OCI-M2 (cell line): Measurements from ENCODE around the gene ETFRF1.

ENCODE experiments used
- DNase-seq: peaks from one replicate; lab custom pipeline; 2025; ENCODE audit not compliant: unreplicated experiment; lab: John Stamatoyannopoulos, UW

Gene ETFRF1, protein sequence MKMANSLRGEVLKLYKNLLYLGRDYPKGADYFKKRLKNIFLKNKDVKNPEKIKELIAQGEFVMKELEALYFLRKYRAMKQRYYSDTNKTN

DNA sequence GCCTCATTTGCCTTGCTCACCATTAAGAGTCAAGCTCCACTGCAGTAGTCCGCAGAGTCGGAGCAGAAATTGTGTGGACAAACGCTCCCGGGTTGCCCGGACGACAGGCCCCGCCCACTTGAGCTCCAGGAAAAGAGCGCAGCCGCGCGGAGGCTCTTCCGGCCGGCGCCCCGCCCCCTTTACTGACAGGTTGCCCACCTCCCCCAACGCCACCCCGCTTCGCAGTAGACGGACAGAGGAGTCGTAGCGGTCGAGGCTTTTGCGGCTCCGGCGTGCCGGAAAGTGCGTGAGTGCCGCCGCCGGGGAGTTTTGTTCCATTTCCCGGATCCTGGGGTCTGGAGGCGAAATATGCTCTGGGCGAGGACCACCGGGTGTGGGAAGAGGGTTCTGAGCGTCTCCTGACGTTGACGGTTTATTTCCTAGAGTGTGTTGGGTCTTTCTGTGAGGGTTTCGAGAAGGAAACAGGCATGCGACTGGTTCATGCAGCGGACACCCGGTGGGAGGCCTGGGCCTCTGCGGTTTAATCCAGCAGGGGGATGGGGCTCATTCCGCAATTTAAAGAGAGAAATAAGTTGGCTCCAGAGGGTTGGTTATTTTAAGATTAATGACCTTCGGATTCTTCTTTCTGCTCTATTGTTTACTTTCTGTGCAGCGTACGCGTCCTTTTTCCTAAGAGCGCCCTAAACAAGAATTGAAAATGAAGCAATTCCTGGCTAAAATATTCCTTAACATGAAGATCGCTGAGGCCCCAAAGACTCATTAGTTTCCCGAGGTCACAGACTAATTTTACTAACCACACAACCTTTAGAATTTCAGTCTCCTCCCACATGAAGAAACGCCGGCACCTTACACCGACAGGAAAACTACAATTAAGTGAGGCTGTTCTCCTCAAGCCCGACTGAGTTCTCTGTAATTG lies at the start of gene ETFRF1, which contains the start of gene DNAI7:
Gene ETFRF1 (plus strand): TSS at position 182 of the 916 bp plus-strand sequence. CDS start 8,720 bp downstream, outside the sequence.
Gene DNAI7 (minus strand): TSS at position 105 of the 916 bp plus-strand sequence. CDS start 82 bp downstream, at position 23.
- peak; percentile 9 for DNase-seq

DNA sequence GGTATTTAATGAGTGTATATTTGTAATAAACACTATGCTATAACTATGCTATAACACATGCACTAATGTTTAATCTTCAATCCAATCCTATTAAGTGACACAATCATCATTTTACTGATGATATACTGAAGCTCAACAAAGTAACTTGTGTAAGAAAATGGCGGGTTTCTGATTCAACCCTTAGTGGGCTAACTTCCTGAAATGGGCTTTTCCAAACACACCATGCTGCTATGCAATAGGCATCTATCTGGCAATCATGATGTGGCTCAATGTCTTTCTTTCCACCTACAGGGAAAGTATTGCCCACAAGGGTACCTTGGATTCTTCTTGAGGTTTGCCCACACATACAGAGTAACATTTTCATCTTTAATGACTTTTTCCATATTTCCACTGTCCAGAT lies 48.4 kb upstream of the ETFRF1 start:
- DNase-seq, result no peak

DNA sequence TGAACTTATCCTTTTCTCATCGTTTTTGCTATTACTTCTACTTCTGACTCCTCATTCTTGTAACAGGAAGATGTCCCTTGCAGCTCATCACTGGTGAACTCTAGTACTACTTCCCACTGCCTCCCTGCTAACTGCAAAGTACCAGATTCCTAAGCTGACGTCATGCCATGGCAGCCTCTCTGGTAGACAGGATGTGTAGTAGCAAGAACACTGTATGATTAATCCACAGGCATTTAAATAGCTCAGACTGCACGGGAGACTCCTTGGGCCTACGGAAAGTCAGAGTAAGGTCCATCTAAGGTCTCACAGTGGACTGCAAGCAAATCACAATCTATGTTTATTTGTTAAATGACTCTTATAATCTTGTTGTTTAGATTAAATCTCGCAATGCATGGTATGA lies 43.6 kb upstream of the ETFRF1 start:
- no peak for DNase-seq

DNA sequence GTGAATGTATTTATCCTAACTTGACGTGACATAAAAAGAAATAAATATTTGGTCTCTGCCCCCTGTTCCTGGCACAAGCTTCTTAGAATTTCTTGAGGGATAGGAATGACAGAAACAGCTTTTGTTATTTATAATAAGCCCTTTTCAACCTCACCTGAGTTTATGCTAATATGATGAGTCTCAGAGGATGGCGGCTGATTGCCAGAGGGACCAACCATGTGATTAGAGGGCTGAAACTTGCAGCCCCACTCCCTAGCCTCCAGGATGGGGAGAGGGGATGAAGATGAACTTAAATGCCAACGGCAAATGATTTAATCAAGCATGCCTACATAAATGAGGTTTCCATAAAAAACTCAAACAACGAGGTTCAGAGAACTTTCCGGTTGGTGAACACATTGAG lies 43.0 kb upstream of the ETFRF1 start:
- DNase-seq, result no peak

DNA sequence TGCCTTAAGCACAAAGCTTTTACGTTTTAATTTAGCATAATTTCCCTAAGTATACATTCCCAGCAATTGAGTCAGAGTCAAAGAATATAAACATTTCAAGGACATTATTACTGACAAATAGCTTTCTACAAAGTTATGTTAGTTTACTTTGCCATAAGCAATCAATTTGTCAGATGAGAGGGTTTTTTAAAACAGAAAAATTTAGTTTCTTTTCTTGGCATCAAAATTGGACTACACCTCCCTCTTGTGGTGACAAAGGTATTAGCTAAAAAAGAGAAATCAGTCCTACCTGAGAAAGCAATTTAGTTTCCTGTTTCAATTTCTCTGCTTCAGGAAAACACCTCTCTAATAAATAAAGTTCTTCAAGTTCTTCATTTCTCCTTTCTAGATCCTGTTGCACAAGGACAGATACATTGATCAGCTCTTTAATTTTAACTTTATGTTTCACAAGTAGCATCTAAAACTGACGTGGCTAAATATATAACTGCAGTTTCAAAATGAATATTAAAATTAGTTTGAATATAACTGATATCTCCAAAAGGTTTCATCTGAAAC lies 39.9 kb upstream of the ETFRF1 start:
- no peak for DNase-seq

DNA sequence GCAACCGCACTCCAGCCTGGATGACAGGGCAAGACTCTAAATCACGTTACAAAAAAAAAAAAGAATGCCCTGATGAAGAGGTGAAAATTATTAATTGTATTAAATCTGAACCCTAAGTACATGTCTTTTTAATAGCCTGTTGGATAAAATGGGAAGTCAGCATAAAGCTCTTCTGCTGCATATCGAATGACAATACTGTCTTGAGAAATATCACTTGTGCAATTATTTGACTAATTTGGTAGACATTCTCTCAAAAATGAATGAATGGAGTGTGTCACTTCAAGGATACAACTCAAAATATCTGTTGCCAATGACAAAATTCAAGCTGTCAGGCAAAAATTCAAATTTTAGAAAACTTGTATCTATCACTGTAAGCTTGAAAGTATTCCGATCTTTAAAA lies 39.0 kb upstream of the ETFRF1 start:
- DNase-seq, result no peak

DNA sequence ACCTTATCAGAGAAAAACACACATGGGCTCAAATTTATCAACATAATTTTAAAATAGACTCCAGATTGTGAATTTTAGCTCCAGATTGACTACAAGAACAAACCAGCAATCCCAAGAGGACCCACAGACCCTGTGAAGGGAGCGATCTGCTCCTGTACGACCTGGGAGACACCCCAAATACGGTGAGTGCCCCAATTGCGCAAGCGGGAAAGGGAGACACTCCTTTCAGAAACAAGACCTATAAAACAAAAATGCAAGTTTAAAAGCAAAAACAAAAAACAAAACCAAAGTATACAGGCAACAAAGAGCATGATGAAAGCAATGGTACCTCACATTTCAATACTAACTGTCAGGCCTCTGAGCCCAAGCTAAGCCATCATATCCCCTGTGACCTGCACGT lies 32.2 kb upstream of the ETFRF1 start:
- DNase-seq, result no peak

DNA sequence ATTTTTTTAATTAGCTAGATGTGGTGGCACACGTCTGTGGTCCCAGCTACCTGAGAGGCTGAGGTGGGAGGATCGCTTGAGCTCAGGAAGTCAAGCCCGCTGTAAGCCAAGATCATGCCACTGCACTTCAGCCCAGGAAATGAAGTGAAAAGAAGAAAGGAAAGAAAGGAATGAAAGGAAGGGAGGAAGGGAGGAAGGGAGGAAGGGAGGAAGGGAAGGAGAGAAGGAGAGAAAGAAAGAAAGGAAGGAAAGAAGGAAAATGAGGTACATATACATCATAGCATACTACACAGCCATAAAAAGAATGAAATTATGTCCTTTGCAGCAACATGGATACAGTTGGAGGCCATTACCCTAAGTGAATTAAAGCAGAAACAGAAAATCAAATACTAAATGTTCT lies 12.3 kb upstream of the ETFRF1 start:
- no peak for DNase-seq

DNA sequence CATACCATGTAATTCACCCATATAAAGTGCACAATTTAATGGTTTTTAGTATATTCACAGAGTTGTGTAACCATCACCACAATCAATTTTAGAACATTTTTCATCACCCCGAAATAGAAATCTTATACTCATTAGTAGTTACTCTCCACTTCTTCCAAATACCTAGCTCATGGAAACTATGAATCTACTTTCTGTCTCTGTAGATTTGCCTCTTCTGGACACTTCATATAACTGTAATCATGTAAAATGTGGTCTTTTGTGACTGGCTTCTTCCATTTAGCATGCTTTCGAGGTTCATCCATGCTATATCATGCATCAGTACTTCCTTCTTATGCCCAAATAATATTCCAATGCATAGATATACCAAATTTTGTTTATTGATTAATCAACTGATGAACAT lies 10.9 kb upstream of the ETFRF1 start:
- no peak for DNase-seq

DNA sequence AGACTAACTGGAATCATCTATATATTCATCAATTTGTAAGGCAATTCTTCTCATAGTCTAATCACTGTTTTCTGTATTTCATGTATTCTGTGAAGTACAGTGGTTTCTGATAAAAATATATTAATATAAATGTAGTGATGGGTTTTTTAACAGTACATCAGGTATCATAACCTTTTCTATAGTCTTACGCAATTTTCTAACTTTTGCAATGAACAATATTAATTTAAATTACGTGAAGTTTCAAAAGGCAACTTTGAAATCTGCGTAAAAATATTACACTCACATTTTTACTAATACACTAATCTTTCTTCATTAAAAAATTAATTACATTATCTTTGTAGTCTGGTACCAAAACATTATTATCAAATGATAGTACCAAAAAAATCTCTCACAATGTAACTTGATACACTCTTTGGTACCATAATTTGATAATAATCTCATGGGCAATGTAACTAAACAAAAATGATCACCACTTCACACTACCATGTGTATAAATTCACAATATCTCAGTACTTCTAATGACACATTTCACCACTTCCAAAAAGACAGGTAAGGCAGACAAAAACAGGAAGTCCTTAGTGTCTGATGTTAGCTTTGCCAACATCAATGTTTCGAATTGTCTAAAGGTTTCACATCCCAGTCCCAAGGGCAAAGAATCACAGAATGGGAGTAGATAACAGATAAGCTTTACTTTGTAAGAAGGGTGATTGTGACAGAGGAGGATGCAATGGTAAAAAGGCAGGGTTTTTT lies 8.8 kb upstream of the ETFRF1 start:
- DNase-seq, result no peak

DNA sequence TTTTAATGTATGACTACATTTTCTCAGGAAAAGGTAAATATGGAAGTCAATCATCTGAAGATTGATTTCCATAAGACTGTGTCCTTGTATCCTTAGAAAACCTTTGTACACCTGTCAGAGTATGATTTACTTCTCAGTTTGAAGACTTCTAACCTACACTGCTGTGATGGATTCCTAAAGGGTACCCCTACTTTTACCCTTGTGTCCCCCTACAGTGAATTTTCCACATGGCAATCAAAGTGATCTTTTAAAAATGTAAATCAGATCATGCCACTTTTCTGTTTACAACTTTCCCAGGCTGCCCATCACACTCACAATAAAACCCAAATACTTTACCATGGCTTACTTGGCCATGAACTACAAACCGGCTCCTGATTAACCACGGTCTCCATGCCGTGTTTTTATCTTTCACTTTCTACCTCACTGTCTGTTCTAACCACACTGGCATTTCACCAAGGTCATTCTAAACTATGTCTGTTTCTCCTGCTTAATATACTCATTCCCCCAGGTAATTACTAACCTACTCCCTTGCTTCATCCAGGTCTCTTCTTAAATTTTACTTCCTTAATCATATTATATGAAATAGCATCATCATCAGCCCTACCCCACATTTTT lies 8.1 kb upstream of the ETFRF1 start:
- no peak for DNase-seq

DNA sequence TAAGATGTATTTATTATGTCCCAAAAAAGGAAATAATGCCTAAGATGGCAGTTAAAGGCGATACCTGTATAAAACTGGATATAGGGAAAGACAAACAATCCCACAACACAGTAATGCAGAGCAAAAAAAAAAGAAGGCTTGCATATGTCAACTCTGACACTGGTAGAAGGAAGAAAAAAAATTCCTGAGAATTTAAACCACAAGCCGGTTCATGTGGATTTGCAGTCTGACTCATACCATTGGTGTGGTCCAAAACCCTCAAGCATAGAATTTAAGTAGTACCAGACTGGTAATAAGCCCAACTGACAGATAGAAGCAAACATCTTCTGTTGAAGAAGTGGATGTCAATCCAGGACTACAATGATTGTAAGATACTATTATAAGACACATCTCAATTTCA lies 7.3 kb upstream of the ETFRF1 start:
- DNase-seq, result no peak

DNA sequence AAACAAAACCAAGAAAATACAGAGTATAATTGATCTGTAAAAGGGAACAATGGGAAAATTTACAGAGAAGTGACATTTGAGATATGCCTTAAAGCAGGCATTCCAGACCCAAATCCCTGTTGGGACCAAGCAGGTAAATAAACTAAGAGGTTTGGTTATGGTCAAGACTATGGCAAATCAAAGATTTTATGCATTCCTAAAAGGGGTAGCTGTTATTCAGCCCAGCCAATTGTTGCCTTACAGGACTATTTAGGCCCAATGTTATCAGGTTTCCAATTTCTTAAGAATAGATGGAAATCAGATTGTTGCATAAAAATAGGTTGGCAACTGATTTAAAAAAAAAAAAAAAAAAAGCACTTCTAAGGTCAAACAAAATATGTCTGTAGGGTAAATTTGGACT lies 5.4 kb upstream of the ETFRF1 start:
- DNase-seq, result no peak

DNA sequence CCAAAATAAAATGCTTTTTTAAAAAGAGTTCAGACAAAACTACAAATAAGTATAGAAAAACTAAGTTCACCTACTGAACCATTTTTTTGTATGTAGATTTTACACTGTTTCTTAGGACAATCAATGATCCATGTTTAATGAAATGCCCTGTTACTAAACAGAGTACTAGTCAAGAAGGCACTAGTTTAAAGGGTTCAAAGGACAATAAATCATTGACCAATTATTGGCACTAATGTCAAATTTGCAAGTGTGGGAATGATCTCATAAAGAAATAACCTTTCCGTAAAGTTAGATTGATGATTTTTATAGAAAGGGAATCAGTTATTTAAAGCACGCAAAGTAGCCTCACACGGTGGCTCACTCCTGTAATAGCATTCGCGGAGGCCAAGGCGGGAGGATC lies 4.2 kb upstream of the ETFRF1 start:
- DNase-seq, result no peak

DNA sequence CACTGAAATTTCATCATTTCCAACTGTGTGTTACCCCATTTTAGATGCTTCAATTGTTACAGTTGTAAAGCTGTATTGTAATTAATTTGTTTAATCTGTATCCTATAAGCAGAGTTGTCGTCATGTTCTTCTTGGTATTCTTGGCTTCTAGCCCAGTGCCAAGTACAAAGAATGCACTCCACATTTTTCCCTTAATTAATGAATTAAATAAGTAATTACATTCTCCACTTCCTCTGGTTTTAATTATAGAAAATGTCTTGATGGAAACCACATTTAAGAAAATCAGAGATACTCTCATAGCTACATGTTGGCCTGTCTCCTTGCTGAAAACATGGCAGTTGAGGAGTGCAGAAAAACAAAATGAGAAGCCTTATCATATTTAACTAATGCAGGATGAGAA lies 823 bp upstream of the ETFRF1 start:
- no peak for DNase-seq

DNA sequence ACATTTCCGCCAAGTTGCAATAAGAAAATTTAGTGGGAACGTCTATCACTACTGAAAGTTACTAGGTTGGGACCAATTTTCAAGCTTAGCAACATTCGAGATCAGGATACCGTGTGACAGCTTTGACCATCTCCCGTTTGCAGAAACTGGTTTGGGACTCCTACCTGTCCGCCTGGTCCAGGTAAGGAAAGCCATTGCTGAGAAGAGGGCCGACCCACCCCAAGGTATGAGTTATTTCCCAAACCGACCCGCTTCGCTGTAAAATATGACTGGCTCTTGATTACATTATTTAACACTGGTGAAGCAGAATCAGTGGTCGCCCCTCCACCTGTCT lies 348 bp upstream of the ETFRF1 start:
- no peak for DNase-seq

DNA sequence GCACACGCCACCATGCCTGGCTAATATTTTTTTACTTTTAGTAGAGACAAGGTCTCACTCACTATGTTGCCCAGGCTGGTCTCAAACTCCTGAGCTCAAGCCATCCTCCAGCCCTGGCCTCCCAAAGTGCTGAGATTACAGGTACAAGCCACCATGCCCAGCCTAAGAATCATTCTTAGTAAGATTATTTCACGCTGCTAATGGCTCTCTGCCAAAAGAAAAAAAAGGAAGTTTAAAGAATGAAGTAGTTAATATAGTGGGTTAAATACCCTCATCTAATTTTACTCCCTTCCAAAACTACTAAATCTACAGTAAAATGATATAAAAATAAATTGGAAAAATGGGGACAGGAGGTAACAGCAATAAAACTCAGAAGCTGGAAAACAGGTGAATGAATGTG lies 2.6 kb downstream of the ETFRF1 start:
- DNase-seq, result no peak

DNA sequence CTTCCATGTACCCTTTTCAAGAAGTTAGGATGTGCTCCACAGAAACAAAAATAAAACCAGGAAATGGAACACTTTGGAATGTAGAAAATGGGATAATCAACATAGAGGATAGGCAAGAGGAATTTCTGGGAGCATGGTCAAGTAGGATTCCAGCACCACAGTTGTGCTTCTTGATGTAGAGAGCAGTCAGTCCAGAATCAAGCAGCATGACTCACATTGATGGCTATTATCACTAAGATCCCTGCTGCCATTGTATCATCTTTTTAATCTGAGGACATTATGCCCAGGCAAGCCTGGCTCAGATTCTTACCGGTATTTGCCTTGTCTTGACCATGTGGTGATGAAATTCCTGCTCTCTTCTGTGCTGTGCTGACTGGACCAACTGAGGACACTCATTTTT lies 5.7 kb downstream of the ETFRF1 start:
- DNase-seq, result no peak

DNA sequence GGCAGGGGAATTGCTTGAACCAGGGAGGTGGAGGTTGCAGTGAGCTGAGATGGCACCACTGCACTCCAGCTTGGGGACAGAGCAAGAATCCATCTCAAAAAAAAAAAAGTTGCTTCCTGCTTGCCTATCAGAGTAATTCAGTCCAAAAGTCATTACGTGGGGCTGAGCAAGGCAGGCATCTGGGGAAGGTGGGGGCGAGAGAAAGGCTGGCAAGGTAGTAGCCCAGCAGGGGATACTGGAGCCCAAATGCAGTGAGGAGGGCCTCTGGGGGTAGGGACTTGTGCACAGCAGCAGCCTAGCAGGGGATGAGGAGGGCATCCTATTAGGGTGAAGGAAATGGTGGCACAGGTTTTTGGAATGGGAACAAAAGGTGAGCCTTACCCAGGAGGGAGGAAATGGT lies 7.1 kb downstream of the ETFRF1 start:
- no peak for DNase-seq

DNA sequence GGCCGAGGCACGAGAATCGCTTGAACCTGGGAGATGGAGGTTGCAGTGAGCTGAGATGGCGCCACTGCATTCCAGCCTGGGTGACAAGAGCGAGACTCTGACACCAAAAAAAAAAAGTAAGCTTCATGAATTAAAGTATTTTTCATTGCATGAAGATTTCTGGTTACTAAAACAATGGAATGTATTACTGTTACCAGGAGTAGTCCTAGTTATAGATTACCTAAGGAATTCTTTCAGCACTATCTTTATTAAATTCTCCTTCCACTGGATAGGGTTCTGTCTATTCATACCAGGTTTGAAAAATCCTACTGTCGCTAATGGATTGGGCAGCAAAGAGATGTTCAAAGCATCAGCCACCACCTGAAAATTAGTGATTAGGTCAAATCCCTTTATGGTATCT lies 12.4 kb downstream of the ETFRF1 start:
- no peak for DNase-seq

DNA sequence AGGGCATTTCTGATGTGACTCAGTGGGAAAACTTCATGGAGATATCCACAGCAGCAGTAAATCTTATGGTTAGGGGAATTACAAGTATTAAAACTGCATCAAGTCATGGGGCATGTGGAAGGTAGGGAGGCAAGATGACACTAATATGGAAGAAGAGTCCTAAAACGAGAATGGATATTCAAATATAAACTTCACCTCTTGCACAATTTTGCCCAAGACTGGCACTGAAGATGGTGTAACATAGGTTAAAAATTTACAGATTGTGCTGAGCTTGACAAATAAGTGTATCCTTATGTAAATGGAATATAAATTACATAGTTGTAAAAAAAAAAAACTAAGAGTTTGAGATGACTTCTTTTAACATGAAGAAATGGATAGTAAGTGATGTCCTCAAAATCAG lies 12.8 kb downstream of the ETFRF1 start:
- DNase-seq, result no peak
